ENCODE results near the gene ART4. TPM values are rescaled to one million over a fixed set of nuclear protein-coding genes. Genes with fewer than 3 reads are reported as not detected.

The ART4 gene
- total RNA-seq, 1 experiment from 2014 or later = not detected

GRCh38 chr12:14873440-14874185 is 30.3 kb upstream of the ART4 start (continued):
- no peak for TF ChIP-seq ZNF532 (CRISPR knock-in tag; IDR thresholded peaks at IDR 0.05; ENCODE audit: borderline replicate concordance)
- no peak for TF ChIP-seq PRRX2 (CRISPR knock-in tag; IDR thresholded peaks at IDR 0.05)

GRCh38 chr12:14871886-14872285 is 28.6 kb upstream of the ART4 start:
- Mint-ChIP-seq H3K27me3 (ENCODE audit: low read depth) (peaks cover 6% of the 10 kb centered on the region), H3K27ac (no peak overlapping the region), H3K9me3 (peaks cover 16% of the 10 kb centered on the region), H3K4me3 (no peak overlapping the region), H3K36me3 (peaks cover 14% of the 10 kb centered on the region), H3K4me1 (no peaks in the 10 kb centered on the region)
- ChIA-PET CTCF (no interaction called here), POLR2A (no interaction called here)
- TF ChIP-seq HMGXB4 (CRISPR knock-in tag; IDR thresholded peaks at IDR 0.05) (no peak), NR3C1 (CRISPR knock-in tag; conservative IDR thresholded peaks at IDR 0.05; ENCODE audit: low read depth) (no peak)
- no peak for DNase-seq (ENCODE audit: low spot score)
- no peak for ATAC-seq

- peaks cover 15% of the 10 kb centered on the region for H3K36me3 Mint-ChIP-seq
These were observed 27.9 kb upstream of the ART4 start for GRCh38 chr12:14871247-14871646.

More at GRCh38 chr12:14871247-14871646, 27.9 kb upstream of the ART4 start:
- DNase-seq (ENCODE audit: low spot score) = no peak
- Mint-ChIP-seq H3K4me3 (no peak overlapping the region), H3K27me3 (ENCODE audit: low read depth) (peaks cover 6% of the 10 kb centered on the region), H3K9me3 (peaks cover 20% of the 10 kb centered on the region), H3K27ac (no peak overlapping the region), H3K4me1 (no peaks in the 10 kb centered on the region)
- TF ChIP-seq ZNF281 (CRISPR knock-in tag; IDR thresholded peaks at IDR 0.05) (no peak), ETV6 (CRISPR knock-in tag; IDR thresholded peaks at IDR 0.05) (no peak), NR3C1 (CRISPR knock-in tag; conservative IDR thresholded peaks at IDR 0.05; ENCODE audit: low read depth) (no peak), KAT7 (CRISPR knock-in tag; IDR thresholded peaks at IDR 0.05; ENCODE audit: borderline replicate concordance) (no peak), E2F1 (CRISPR knock-in tag; IDR thresholded peaks at IDR 0.05) (no peak), ATF3 (CRISPR knock-in tag; conservative IDR thresholded peaks at IDR 0.05) (no peak), RELA (CRISPR knock-in tag; IDR thresholded peaks at IDR 0.05; ENCODE audit: borderline replicate concordance) (no peak), NR2C2 (CRISPR knock-in tag; IDR thresholded peaks at IDR 0.05) (no peak), TEAD1 (CRISPR knock-in tag; IDR thresholded peaks at IDR 0.05) (no peak), ATF1 (CRISPR knock-in tag; IDR thresholded peaks at IDR 0.05) (no peak), ESRRA (CRISPR knock-in tag; IDR thresholded peaks at IDR 0.05; ENCODE audit: borderline replicate concordance) (no peak), IRF1 (CRISPR knock-in tag; IDR thresholded peaks at IDR 0.05) (no peak), USF1 (CRISPR knock-in tag; IDR thresholded peaks at IDR 0.05) (no peak), NFE2L1 (CRISPR knock-in tag; IDR thresholded peaks at IDR 0.05) (no peak), SOX15 (CRISPR knock-in tag; IDR thresholded peaks at IDR 0.05) (no peak), EMX1 (CRISPR knock-in tag; IDR thresholded peaks at IDR 0.05) (no peak)
- POLR2A ChIA-PET = no interaction called here
- no peak for ATAC-seq
- CTCF ChIA-PET = no interaction called here
